HG03159 (cell line): Measurements from ENCODE around the gene GSTT2B.
"Not testable (repeated sequence)": the region's sequence is repeated elsewhere in the genome, so short reads cannot be mapped to it uniquely, and the experiment has no call there.

Experiments
- ATAC-seq: cut with Tn5 transposase; IDR thresholded peaks from one replicate; pipeline ENCODE4 v1.9.1; 2021; ENCODE audit warnings: mild to moderate bottlenecking, moderate library complexity; ENCODE audit not compliant: unreplicated experiment

Gene GSTT2B, protein sequence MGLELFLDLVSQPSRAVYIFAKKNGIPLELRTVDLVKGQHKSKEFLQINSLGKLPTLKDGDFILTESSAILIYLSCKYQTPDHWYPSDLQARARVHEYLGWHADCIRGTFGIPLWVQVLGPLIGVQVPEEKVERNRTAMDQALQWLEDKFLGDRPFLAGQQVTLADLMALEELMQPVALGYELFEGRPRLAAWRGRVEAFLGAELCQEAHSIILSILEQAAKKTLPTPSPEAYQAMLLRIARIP

GRCh38 chr22:23961084-23961771, at the start of gene GSTT2B:
TSS of gene GSTT2B (minus strand) at chr22:23961195. CDS start at chr22:23961131, 64 bp downstream.
- ATAC-seq = not testable (repeated sequence)

GRCh38 chr22:24010018-24010391, 49.0 kb upstream of the GSTT2B start:
- ATAC-seq = no peak

DNA sequence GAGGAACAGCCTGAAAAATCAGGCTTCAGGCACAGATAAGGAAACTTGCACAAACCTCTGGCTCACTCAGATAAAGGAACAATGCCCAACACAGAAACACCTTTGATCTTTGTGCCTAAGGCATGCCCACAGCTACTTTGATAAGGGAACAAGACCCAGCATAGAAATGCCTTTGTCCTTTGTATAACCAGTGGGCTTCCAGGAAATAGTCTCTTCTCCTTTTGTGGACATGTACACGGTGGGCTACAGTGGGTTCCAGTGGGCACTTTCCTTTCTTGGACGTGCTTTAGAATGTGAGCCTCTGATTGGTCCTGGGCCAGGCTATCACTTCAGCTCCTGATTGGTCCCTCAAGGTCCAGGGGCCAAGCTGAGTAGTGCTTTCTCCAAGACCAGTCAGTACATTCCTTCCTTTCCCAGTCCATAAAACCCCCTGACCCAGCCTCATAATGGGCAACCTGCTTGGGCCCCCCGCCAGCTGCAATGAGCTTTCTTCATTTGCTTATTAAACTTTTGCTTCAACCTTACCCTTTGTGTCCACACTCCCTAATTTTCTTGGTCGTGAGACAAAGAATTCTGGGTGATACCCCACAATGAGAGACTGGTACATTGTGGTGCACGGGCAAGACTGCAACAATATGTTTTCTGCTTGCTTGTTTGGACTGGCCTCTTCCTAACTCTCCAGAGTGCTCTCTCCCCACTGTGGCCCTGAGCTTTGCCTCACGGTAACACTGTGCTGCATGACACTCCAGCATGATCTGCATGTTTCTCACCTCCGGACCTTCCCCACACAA, 48.4 kb upstream of the GSTT2B start:
- ATAC-seq = no peak

- ATAC-seq = no peak
These were observed 47.6 kb upstream of the GSTT2B start for GRCh38 chr22:24008381-24009226.

- no peak for ATAC-seq
These were observed 47.0 kb upstream of the GSTT2B start for GRCh38 chr22:24008022-24008283.

- no peak for ATAC-seq
These were observed 46.4 kb upstream of the GSTT2B start for GRCh38 chr22:24007253-24008021.

DNA sequence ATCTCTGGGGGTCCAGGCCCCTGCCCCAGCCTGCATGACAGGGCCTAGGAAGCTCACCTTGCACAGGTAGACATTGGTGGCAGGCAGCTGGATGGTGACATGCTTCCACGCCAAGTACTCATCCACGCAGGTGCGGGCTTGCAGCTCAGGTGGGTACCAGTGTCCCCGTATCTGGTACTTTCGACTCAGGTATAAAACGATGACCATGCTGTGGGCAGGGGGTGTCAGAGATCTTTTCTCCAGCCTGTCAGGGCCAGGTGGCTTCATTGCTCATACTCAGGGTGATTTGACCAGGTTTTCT, 45.9 kb upstream of the GSTT2B start:
- ATAC-seq = no peak

DNA sequence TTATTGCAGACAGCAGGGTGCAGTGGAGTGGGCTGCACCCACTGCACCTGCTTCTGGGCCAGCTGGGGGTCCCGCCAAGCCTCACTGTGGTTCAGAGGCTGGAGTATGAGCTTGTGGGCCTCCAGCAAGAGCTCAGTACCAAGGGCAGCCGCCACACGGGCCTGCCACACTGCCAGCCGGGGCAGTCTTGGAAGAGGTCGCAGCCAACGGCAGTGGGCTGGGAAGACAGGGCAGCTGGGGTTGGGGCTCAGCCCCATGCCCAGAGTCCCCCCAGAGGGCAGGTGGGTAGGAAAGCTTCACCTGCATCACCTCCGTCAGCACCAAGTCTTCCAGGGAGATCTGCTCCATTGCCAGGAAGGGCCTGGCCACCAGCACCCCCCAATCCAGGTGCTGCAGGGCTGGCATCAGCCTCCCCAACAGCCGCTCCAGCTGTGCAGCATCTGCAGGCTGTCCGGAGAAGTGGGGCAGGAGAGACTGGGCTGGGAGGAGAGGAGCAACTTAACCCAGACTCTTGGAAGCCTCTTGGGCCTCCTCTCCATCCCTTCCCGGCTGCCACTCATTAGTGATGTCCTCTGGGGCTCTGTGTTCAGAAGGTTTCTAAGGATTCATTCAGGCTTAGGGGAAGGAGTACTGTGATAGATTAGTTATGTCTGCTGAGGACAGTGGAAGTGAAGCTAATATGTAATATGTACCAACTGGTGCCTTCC, 45.4 kb upstream of the GSTT2B start:
- ATAC-seq = no peak

DNA sequence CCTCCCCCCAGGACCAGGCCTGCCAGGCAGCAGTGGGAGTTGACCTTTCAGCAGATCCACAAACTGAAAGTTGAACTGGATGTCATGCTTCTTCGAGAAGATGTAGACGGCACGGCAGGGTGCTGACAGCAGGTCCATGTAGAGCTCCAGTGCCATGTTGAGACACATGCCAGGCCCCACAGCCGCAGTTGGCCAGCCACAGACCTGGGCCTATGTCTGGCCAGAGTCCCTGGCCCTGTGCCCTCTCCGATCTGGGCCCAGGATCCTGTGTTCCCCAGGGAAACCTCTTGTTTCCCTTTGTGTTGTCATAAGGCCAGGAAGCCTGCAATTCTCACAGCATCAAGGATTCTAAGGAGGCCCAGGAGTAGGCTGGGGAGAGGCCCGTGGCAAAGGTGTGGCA, 44.2 kb upstream of the GSTT2B start, which contains the start of gene GSTT4:
Gene GSTT4 (minus strand): TSS at position 253 of the 400 bp plus-strand sequence. CDS start 97 bp downstream, at position 156.
- no peak for ATAC-seq

- no peak for ATAC-seq
These were observed 42.9 kb upstream of the GSTT2B start for GRCh38 chr22:24003887-24004286.

- ATAC-seq = no peak
These were observed 41.9 kb upstream of the GSTT2B start for GRCh38 chr22:24002851-24003250.

DNA sequence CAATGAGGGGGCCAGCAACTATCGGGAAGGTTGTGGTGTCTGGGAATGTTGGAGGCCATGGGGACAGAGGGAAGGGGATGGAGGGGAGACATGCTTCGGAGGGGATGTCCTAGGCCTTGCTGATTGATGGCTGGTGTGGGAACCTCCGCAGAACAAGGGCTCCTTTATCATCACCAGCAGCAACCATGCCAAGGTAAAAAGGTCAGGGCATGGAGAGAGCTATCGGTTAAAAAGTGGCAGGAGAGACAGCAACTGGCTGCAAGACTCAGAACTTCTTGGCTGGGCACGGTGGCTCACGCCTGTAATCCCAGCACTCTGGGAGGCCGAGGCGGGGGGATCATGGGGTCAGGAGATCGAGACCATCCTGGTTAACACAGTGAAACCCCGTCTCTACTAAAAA, 41.3 kb upstream of the GSTT2B start:
- no peak for ATAC-seq

DNA sequence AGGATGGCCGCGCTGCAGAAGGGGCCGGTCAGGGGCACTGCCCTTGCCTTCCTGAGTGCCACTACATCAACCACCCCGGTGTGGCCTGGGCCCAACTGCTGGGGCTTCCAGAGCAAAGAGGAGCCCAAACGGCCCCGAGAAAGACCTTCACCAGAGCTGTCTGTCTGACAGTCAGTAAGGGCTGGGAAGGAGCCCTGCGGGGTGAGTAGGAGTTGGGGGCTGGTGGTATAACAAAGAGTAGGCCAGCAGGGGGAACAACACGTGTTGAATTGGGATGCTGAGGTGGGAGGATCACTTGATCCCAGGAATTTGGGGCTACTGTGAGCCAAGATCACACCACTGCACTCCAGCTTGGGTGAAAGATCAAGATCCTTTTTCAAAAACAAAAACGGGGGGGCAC, 40.3 kb upstream of the GSTT2B start:
- ATAC-seq = no peak

DNA sequence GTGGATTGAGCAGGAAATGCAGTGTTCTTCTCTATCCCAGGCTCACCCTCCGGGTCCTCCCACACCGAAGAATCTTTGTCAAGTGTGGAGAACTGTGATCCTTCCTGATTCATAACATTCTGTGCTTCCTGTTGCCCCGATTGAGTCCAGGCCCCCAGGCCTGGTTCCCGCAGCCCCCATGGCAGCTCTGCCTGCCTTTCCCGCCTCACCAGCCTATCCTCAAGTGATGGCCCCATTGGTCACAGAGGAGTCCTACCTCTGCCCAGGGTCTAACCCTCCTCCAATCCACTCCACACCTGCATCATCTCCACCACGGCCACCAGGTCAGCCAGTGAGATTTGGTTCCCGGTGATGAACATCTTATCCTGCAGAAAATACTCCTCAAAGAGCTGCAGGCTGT, 38.8 kb upstream of the GSTT2B start:
- not testable (repeated sequence) for ATAC-seq

DNA sequence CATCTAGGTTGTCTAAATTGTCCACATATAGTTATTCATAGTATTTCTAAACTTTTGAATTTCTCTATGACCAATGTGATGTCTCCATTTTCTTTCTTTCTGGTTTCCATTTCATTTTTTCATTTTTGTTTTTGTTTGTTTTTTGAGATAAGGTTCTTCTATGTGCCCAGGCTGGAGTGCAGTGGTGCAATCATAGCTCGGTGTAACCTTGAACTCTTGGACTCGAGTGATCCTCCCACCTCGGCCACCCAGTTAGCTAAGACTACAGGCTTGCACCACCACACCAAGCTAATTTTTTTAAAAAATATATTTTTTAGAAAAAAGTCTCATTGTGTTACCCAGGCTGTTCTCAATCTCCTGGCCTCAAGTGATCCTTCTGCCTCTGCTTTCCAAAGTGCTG, 36.1 kb upstream of the GSTT2B start:
- no peak for ATAC-seq

DNA sequence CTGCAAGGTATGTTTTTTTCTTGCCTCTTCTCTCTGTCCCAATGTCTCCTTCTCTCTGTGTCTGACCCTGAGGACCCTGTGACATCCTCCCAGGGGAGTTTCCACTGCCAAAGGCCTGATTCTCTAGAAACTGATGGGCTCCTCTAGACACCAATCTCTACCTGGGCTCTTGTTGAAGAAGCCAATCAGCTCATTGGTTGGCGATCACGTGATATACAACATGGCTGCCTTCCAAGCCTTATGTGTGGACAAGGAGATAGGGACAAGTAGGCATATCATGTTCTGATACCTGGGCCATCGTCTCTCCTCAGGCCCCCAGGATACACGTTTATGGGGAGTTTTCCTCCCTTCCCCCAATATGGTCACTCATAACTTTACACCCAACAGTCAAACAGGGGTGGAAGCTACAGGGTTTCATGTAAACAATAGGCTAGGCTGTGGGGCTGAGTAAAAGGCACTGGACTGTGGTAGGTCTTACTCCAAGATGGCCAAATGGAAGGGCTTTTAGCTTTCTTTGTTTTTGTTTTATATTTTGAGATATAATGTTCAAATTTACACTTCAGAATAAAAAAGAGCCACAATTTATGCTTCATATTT, 32.7 kb upstream of the GSTT2B start:
- not testable (repeated sequence) for ATAC-seq

- not testable (repeated sequence) for ATAC-seq
These were observed 32.1 kb upstream of the GSTT2B start for GRCh38 chr22:23993080-23993479.

DNA sequence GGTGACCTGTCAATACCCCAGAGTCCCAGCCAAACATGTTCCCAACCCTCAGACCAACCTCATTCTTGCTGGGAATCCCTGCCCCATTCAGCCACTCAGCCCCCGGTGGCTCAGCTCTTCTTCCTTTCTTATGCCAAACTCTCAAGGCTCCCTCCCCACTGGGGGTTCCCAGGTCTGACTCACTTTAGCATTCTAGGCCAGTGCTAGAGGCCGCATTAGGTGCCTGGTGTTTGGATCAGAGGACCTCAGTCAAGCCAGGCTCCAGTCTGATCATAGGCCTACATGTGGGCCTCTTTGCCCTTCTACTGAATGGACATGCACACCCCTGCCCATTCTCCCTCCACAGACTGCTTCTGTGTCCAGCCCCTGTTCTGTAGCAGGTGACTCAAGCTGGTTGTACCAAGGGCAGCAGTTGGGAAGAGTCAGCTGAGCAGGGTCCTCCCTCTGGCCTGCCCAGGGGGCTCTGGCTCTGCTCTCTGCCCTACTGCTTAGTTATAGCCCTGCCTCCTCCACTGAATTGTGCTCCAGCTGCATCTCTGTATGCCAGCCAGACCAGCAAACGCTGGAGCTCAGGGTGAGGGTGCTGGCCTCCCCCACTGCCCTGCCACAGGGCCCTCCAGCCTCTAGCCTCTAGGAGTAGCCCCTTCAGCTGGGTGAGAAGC, 28.7 kb upstream of the GSTT2B start:
- not testable (repeated sequence) for ATAC-seq
